Neural progenitor cell (in vitro differentiated cells): Measurements from ENCODE around the gene MMEL1. TPM values are rescaled to one million over a fixed set of nuclear protein-coding genes. Genes with fewer than 3 reads are reported as not detected.

Source experiments
- DNase-seq: peaks from one replicate; pipeline ENCODE4 v3.0.0-alpha.2; 2016; ENCODE audit warnings: low spot score
- H2AFZ ChIP-seq: fragments of 200-600 bp; sonication (generic); replicated peaks from 2 replicates; pipeline ENCODE4 v1.6.1; 2016; ENCODE audit warnings: antibody characterized with exemption
- H3F3A ChIP-seq: fragments of 200-600 bp; sonication (generic); 2 replicates; pipeline ENCODE4 v1.6.1; 2016; ENCODE audit warnings: antibody characterized with exemption, low read depth
- H3K27ac ChIP-seq: fragments of 200-600 bp; sonication (generic); 2 replicates; pipeline ENCODE4 v1.5.1; 2016; ENCODE audit warnings: mild to moderate bottlenecking
- H3K27me3 ChIP-seq: fragments of 200-600 bp; sonication (generic); 2 replicates; pipeline ENCODE4 v1.6.1; 2016; ENCODE audit warnings: mild to moderate bottlenecking, moderate library complexity
- H3K36me3 ChIP-seq: fragments of 200-600 bp; sonication (generic); 2 replicates; pipeline ENCODE4 v1.5.1; 2016
- H3K4me1 ChIP-seq: fragments of 200-600 bp; sonication (generic); 2 replicates; pipeline ENCODE4 v1.6.1; 2016; ENCODE audit warnings: mixed run types
- H3K4me2 ChIP-seq: fragments of 200-600 bp; sonication (generic); 2 replicates; pipeline ENCODE4 v1.6.1; 2016
- H3K4me3 ChIP-seq: fragments of 200-600 bp; sonication (generic); 2 replicates; pipeline ENCODE4 v1.5.1; 2016
- H3K79me2 ChIP-seq: fragments of 200-600 bp; sonication (generic); 2 replicates; pipeline ENCODE4 v1.6.1; 2016; ENCODE audit warnings: low read depth
- H3K9ac ChIP-seq: fragments of 200-600 bp; sonication (generic); 2 replicates; pipeline ENCODE4 v1.6.1; 2016
- H3K9me3 ChIP-seq: fragments of 200-600 bp; sonication (generic); 2 replicates; pipeline ENCODE4 v1.5.1; 2016; ENCODE audit warnings: low read depth
- H4K20me1 ChIP-seq: fragments of 200-600 bp; sonication (generic); 2 replicates; pipeline ENCODE4 v1.6.1; 2016; ENCODE audit warnings: low read depth
- H3K27ac Mint-ChIP-seq: 3 replicates; pipeline ENCODE4 v1.8.0; 2021; ENCODE audit warnings: mixed read lengths
- H3K27me3 Mint-ChIP-seq: 2 replicates; pipeline ENCODE4 v1.8.0; 2022; ENCODE audit warnings: low read depth, mild to moderate bottlenecking, inconsistent platforms, moderate library complexity, mixed read lengths; ENCODE audit not compliant: insufficient read depth
- H3K36me3 Mint-ChIP-seq: 3 replicates; pipeline ENCODE4 v1.8.0; 2021; ENCODE audit warnings: mixed read lengths
- H3K4me1 Mint-ChIP-seq: 3 replicates; pipeline ENCODE4 v1.8.0; 2021; ENCODE audit warnings: mixed read lengths
- H3K4me3 Mint-ChIP-seq: 3 replicates; pipeline ENCODE4 v1.8.0; 2021; ENCODE audit warnings: mild to moderate bottlenecking, moderate library complexity, mixed read lengths
- H3K9me3 Mint-ChIP-seq: 3 replicates; pipeline ENCODE4 v1.8.0; 2020; ENCODE audit warnings: mixed read lengths
- EZH2 ChIP-seq: fragments of 200-600 bp; sonication (generic); IDR thresholded peaks from 2 replicates; pipeline ENCODE4 v1.6.1; 2017; ENCODE audit warnings: antibody characterized with exemption, mild to moderate bottlenecking, moderate library complexity
- EZH2phosphoT487 ChIP-seq: fragments of 200-600 bp; sonication (generic); IDR thresholded peaks from 2 replicates; pipeline ENCODE4 v1.6.1; 2017; ENCODE audit warnings: antibody characterized with exemption
- total RNA-seq: library from RNA; depleted of rRNA; stranded (reverse); fragments of >200 nt; gene quantifications from 2 replicates; pipeline ENCODE4 v1.2.3, GENCODE V29; 2015; ENCODE audit warnings: low replicate concordance
- TF ChIP-seq, protein P1 (sequence below): fragments of 200-600 bp; sonication (generic); IDR thresholded peaks from 2 replicates; pipeline ENCODE4 v1.5.1; 2017; ENCODE audit warnings: antibody characterized with exemption, mild to moderate bottlenecking

Gene MMEL1
- total RNA-seq, 1 donor from 2014 or later = 0.19 TPM

DNA sequence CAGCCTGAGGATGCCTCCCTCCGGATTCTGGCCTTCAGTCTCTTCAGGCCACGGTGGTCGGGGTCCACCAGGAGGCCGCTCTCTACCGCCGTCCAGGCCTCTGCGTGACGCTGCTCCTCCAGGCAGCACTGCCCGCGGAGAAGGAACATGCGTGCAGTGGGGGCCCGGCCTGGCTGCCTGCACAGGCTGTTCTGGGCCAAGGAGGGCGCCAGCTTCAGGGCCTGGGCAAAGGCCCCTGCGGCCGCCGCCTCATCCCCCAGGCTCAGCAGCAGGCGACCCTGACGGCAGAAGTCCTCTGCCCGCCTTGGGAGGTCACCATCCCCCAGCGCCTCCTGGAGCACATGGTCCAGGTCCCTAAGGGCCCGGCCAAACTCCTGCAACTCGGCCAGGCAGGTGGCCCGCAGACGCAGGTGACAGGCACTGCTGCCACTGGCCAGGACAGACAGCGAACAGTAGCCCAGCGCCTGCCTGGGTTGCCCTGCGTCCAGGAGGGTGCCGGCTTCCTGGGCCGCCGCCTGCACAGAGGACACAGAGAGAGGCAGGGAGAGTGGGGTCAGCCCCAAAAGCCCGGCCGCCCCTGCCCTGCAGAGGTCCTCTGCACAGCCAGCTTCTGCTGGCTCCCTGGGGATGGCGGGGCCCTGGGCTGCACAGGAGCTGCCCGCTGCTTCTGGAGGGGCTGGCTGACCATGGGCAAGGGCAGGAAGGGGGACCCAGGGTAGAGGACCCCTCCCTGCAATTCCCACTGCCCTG lies 8.7 kb upstream of the MMEL1 start:
- Mint-ChIP-seq H3K27me3 (peaks cover 11% of the 10 kb centered on the region), H3K4me1 (no peaks in the 10 kb centered on the region), H3K27ac (no peak overlapping the region), H3K4me3 (peak overlapping the region; percentile 90), H3K9me3 (peaks cover 7% of the 10 kb centered on the region), H3K36me3 (no peaks in the 10 kb centered on the region)
- Histone ChIP-seq H3K4me3 (peak overlapping the region; percentile 83), H3K9me3 (peaks cover 3% of the 10 kb centered on the region), H4K20me1 (peaks cover 21% of the 10 kb centered on the region), H3K9ac (peak overlapping the region; percentile 59), H3K36me3 (no peaks in the 10 kb centered on the region), H3K4me2 (peak overlapping the region; percentile 100), H3K4me1 (peaks cover 11% of the 10 kb centered on the region), H3F3A (peaks cover 2% of the 10 kb centered on the region), H2AFZ (no peak overlapping the region), H3K27ac (no peak overlapping the region), H3K27me3 (peaks cover 40% of the 10 kb centered on the region), H3K79me2 (peaks cover 13% of the 10 kb centered on the region)
- TF ChIP-seq EZH2phosphoT487 (no peak), EZH2 (no peak)
- TF ChIP-seq, protein P1, sequence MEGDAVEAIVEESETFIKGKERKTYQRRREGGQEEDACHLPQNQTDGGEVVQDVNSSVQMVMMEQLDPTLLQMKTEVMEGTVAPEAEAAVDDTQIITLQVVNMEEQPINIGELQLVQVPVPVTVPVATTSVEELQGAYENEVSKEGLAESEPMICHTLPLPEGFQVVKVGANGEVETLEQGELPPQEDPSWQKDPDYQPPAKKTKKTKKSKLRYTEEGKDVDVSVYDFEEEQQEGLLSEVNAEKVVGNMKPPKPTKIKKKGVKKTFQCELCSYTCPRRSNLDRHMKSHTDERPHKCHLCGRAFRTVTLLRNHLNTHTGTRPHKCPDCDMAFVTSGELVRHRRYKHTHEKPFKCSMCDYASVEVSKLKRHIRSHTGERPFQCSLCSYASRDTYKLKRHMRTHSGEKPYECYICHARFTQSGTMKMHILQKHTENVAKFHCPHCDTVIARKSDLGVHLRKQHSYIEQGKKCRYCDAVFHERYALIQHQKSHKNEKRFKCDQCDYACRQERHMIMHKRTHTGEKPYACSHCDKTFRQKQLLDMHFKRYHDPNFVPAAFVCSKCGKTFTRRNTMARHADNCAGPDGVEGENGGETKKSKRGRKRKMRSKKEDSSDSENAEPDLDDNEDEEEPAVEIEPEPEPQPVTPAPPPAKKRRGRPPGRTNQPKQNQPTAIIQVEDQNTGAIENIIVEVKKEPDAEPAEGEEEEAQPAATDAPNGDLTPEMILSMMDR = no peak
- peak; percentile 19 for DNase-seq

DNA sequence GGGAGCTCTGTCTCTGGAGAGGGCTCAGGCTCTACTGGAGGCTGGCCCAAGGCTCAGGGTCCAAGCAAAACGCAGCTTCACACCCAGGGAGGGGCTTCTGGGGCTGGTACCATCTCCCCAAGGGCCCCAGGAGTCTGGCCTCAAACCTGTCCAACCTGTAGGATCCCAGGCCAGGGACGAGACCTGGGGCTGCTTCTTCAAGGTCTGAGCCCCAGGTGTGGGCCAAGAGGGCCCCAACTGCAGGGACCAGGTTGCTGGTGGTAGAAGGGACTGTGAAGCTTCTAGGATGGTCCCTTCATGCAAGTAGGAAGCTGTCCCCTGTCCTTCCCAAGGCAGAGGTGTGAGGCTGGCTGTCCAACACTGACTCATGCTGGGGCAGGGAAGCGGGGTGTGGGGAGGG lies 7.8 kb upstream of the MMEL1 start:
- H3K4me3 Mint-ChIP-seq = peak overlapping the region; percentile 48
- peaks cover 11% of the 10 kb centered on the region for H3K4me1 ChIP-seq
- peaks cover 15% of the 10 kb centered on the region for H3K27me3 Mint-ChIP-seq

DNA sequence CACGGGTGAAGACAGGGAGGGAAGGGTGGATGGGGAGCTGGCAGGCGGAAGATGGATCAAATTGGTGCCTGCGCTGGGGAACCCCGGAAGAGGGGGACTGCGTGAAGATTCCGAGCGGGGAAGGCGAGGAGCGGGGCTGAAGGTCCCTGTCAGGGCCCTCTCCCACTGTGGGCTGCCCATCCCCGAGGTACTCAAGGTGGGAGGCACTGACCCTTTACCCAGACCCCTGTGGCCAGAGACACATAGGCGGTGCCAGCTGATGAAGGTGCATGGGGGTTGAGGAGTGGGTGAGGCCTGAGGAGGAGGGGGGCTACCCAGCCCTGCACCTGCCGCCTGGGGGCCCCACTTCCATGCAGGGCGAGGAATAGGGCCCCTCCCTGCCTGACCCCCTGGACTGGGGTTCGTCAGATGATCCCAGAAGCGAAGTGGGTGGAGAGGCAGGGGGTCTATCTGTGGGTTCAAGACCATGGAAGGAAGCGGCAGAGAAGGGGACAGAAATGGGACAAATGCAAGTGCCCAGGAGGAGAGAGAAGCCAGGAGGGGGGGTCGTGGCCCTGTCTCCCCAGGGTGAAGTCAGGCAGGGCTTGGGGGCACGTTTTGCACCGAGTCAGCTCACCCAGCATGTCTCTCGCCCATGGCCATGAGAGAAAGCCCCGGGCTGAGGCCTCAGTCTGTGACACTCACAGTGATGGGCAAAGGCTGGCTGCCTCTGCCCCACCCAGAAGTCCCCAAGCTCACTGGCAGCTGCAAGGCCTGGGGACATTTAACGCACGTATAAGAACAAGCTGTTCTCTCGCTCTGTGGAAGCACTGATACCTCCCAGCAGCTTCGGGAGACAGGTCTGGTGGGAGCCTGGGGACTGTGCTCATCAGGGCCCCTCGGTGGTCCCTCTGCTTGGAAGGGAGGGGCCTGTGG lies 7.0 kb upstream of the MMEL1 start:
- no peak overlapping the region for H3K9ac ChIP-seq
- Mint-ChIP-seq H3K36me3 (no peaks in the 10 kb centered on the region), H3K27me3 (peaks cover 15% of the 10 kb centered on the region), H3K4me1 (no peaks in the 10 kb centered on the region), H3K9me3 (peaks cover 5% of the 10 kb centered on the region), H3K4me3 (peak overlapping the region; percentile 48), H3K27ac (no peak overlapping the region)
- H3K27ac ChIP-seq = no peak overlapping the region
- peaks cover 13% of the 10 kb centered on the region for H3K79me2 ChIP-seq
- peaks cover 21% of the 10 kb centered on the region for H4K20me1 ChIP-seq
- TF ChIP-seq, protein P1 = no peak
- TF ChIP-seq EZH2 (no peak), EZH2phosphoT487 (no peak)
- H3K4me1 ChIP-seq = peaks cover 11% of the 10 kb centered on the region
- H3F3A ChIP-seq = peaks cover 2% of the 10 kb centered on the region
- H3K4me2 ChIP-seq = no peak overlapping the region
- no peaks in the 10 kb centered on the region for H3K36me3 ChIP-seq
- no peaks in the 10 kb centered on the region for H3K9me3 ChIP-seq
- no peak for DNase-seq
- peaks cover 55% of the 10 kb centered on the region for H3K27me3 ChIP-seq
- no peak overlapping the region for H3K4me3 ChIP-seq
- H2AFZ ChIP-seq = no peak overlapping the region

More for the DNA sequence above, 7.8 kb upstream of the MMEL1 start:
- Histone ChIP-seq H3K27ac (no peak overlapping the region), H3K9ac (no peak overlapping the region), H3K27me3 (peaks cover 49% of the 10 kb centered on the region), H3K4me2 (no peak overlapping the region), H3K9me3 (no peaks in the 10 kb centered on the region), H3K36me3 (no peaks in the 10 kb centered on the region), H3K4me3 (no peak overlapping the region), H4K20me1 (peaks cover 21% of the 10 kb centered on the region), H2AFZ (no peak overlapping the region), H3F3A (peaks cover 2% of the 10 kb centered on the region), H3K79me2 (peaks cover 13% of the 10 kb centered on the region)
- TF ChIP-seq, protein P1 = no peak
- TF ChIP-seq EZH2phosphoT487 = no peak
- Mint-ChIP-seq H3K36me3 (no peaks in the 10 kb centered on the region), H3K9me3 (peaks cover 6% of the 10 kb centered on the region), H3K4me1 (no peaks in the 10 kb centered on the region), H3K27ac (no peak overlapping the region)
- no peak for DNase-seq
